MG63 (cell line): ENCODE measurements around the gene ZNF566. TPM values are rescaled to one million over a fixed set of nuclear protein-coding genes. Genes with fewer than 3 reads are reported as not detected.

Source experiments
- DNase-seq: peaks from one replicate; pipeline ENCODE4 v3.0.0-alpha.2; 2020
- H3K27me3 ChIP-seq: fragments of 250-450 bp; sonication (Bioruptor Pico); 2 replicates; pipeline ENCODE4 v1.5.1; 2020; ENCODE audit warnings: mild to moderate bottlenecking, moderate library complexity
- H3K36me3 ChIP-seq: fragments of 250-450 bp; sonication (Bioruptor Pico); 2 replicates; pipeline ENCODE4 v1.5.1; 2020; ENCODE audit warnings: mild to moderate bottlenecking, moderate library complexity
- H3K4me3 ChIP-seq: fragments of 250-450 bp; sonication (Bioruptor Pico); 2 replicates; pipeline ENCODE4 v1.5.1; 2020; ENCODE audit warnings: mild to moderate bottlenecking, moderate library complexity
- H3K9me3 ChIP-seq: fragments of 250-450 bp; sonication (Bioruptor Pico); 2 replicates; pipeline ENCODE4 v1.5.1; 2020; ENCODE audit warnings: mild to moderate bottlenecking, moderate library complexity
- total RNA-seq: library from RNA; depleted of rRNA; stranded (reverse); fragments of >200 nt; shearing (Covaris generic); gene quantifications from 2 replicates; pipeline ENCODE4 v1.2.3, GENCODE V29; 2014; ENCODE audit warnings: low replicate concordance

The ZNF566 gene
- total RNA-seq, 1 experiment from 2014 or later = 1.8 TPM

GRCh38 chr19:36483653-36484052 lies 5.7 kb downstream of the ZNF566 start:
- Histone ChIP-seq H3K9me3 (peaks cover 2% of the 10 kb centered on the region; the same call in 1 of the 2 replicates), H3K27me3 (no peaks in the 10 kb centered on the region), H3K36me3 (no peaks in the 10 kb centered on the region), H3K4me3 (no peak overlapping the region)
- DNase-seq = no peak

- H3K4me3 ChIP-seq = no peak overlapping the region
- H3K36me3 ChIP-seq = no peaks in the 10 kb centered on the region
- peaks cover 2% of the 10 kb centered on the region; the same call in 1 of the 2 replicates for H3K9me3 ChIP-seq
- no peak for DNase-seq
- H3K27me3 ChIP-seq = no peaks in the 10 kb centered on the region
Observed at GRCh38 chr19:36482876-36483275, 6.5 kb downstream of the ZNF566 start.

- H3K36me3 ChIP-seq = no peaks in the 10 kb centered on the region
- peaks cover 6% of the 10 kb centered on the region for H3K9me3 ChIP-seq
- no peaks in the 10 kb centered on the region for H3K27me3 ChIP-seq
- no peak overlapping the region for H3K4me3 ChIP-seq
- DNase-seq = no peak
Observed at GRCh38 chr19:36460046-36460445, 29.3 kb downstream of the ZNF566 start.

GRCh38 chr19:36456831-36457230 lies 32.5 kb downstream of the ZNF566 start:
- no peaks in the 10 kb centered on the region for H3K36me3 ChIP-seq
- H3K27me3 ChIP-seq = no peaks in the 10 kb centered on the region
- no peak for DNase-seq
- H3K4me3 ChIP-seq = no peak overlapping the region
- peaks cover 14% of the 10 kb centered on the region for H3K9me3 ChIP-seq

- Histone ChIP-seq H3K9me3 (peaks cover 34% of the 10 kb centered on the region), H3K36me3 (no peaks in the 10 kb centered on the region), H3K27me3 (no peaks in the 10 kb centered on the region), H3K4me3 (no peak overlapping the region)
- DNase-seq = no peak
Observed at GRCh38 chr19:36449059-36449670, 40.2 kb downstream of the ZNF566 start.

GRCh38 chr19:36441339-36441738 lies 48.0 kb downstream of the ZNF566 start:
- Histone ChIP-seq H3K9me3 (peaks cover 8% of the 10 kb centered on the region), H3K36me3 (no peaks in the 10 kb centered on the region), H3K27me3 (no peaks in the 10 kb centered on the region), H3K4me3 (no peak overlapping the region)
- DNase-seq = no peak

- H3K36me3 ChIP-seq = no peaks in the 10 kb centered on the region
- DNase-seq = no peak
- peaks cover 2% of the 10 kb centered on the region; the same call in 1 of the 2 replicates for H3K9me3 ChIP-seq
- no peaks in the 10 kb centered on the region for H3K27me3 ChIP-seq
- no peak overlapping the region for H3K4me3 ChIP-seq
Observed at GRCh38 chr19:36436531-36436930, 52.8 kb downstream of the ZNF566 start.

GRCh38 chr19:36423925-36424324 lies 65.4 kb downstream of the ZNF566 start:
- no peak overlapping the region for H3K4me3 ChIP-seq
- H3K27me3 ChIP-seq = no peaks in the 10 kb centered on the region
- peaks cover 4% of the 10 kb centered on the region for H3K9me3 ChIP-seq
- H3K36me3 ChIP-seq = no peaks in the 10 kb centered on the region
- no peak for DNase-seq

GRCh38 chr19:36421749-36422481 lies 67.4 kb downstream of the ZNF566 start:
- H3K4me3 ChIP-seq = no peak overlapping the region
- peaks cover 7% of the 10 kb centered on the region for H3K9me3 ChIP-seq
- no peaks in the 10 kb centered on the region for H3K36me3 ChIP-seq
- DNase-seq = no peak
- H3K27me3 ChIP-seq = no peaks in the 10 kb centered on the region

GRCh38 chr19:36420961-36421748 lies 68.2 kb downstream of the ZNF566 start:
- Histone ChIP-seq H3K4me3 (no peak overlapping the region), H3K36me3 (peaks cover 3% of the 10 kb centered on the region), H3K27me3 (no peaks in the 10 kb centered on the region), H3K9me3 (peaks cover 8% of the 10 kb centered on the region)
- DNase-seq = no peak

GRCh38 chr19:36418287-36419001 lies 70.9 kb downstream of the ZNF566 start, which contains the start of gene ZFP82:
Gene ZFP82, minus strand, starts transcription at chr19:36418644. Its CDS starts 8,855 bp downstream, at chr19:36409789.
- H3K9me3 ChIP-seq = peaks cover 14% of the 10 kb centered on the region

GRCh38 chr19:36417752-36418286 lies 71.5 kb downstream of the ZNF566 start:
- no peak for DNase-seq
- Histone ChIP-seq H3K9me3 (peaks cover 14% of the 10 kb centered on the region), H3K36me3 (peaks cover 5% of the 10 kb centered on the region), H3K4me3 (peak overlapping the region; percentile 64), H3K27me3 (no peaks in the 10 kb centered on the region)

More at GRCh38 chr19:36418287-36419001, 70.9 kb downstream of the ZNF566 start, which contains the start of gene ZFP82:
- peak; percentile 66 for DNase-seq
- Histone ChIP-seq H3K27me3 (no peaks in the 10 kb centered on the region), H3K36me3 (peaks cover 5% of the 10 kb centered on the region), H3K4me3 (peak within 1 kb of the TSS; percentile 64)

GRCh38 chr19:36409841-36410240 lies 79.5 kb downstream of the ZNF566 start:
- peaks cover 7% of the 10 kb centered on the region; the same call in 1 of the 2 replicates for H3K9me3 ChIP-seq
- no peak for DNase-seq
- H3K36me3 ChIP-seq = peaks cover 11% of the 10 kb centered on the region
- no peak overlapping the region for H3K4me3 ChIP-seq
- H3K27me3 ChIP-seq = no peaks in the 10 kb centered on the region

GRCh38 chr19:36408101-36408500 lies 81.3 kb downstream of the ZNF566 start:
- DNase-seq = no peak
- H3K9me3 ChIP-seq = 0 out of 2 replicates have a peak, but pooled peaks cover 7% of the 10 kb centered on the region
- H3K4me3 ChIP-seq = no peak overlapping the region
- H3K36me3 ChIP-seq = peaks cover 14% of the 10 kb centered on the region
- no peaks in the 10 kb centered on the region for H3K27me3 ChIP-seq

GRCh38 chr19:36404498-36404897 lies 84.9 kb downstream of the ZNF566 start:
- no peaks in the 10 kb centered on the region for H3K27me3 ChIP-seq
- DNase-seq = no peak
- H3K9me3 ChIP-seq = peaks cover 5% of the 10 kb centered on the region; the same call in 1 of the 2 replicates
- H3K4me3 ChIP-seq = no peak overlapping the region
- H3K36me3 ChIP-seq = peaks cover 21% of the 10 kb centered on the region

GRCh38 chr19:36401475-36401874 lies 87.9 kb downstream of the ZNF566 start:
- no peaks in the 10 kb centered on the region for H3K27me3 ChIP-seq
- peaks cover 24% of the 10 kb centered on the region for H3K36me3 ChIP-seq
- no peak for DNase-seq

More at GRCh38 chr19:36401475-36401874, 87.9 kb downstream of the ZNF566 start:
- Histone ChIP-seq H3K9me3 (peaks cover 13% of the 10 kb centered on the region), H3K4me3 (no peak overlapping the region)
